Stimulated activated CD8-positive, alpha-beta memory T cell treated with anti-CD3 and anti-CD28 coated beads, Interleukin-15, amount 100 ng/mL, for 24 hours (primary cell): ENCODE data around the gene RPTOR.

Experiments used
- DNase-seq: peaks from one replicate; pipeline ENCODE4 v3.0.0-alpha.2; 2020; ENCODE audit warnings: low read depth

RPTOR gene

DNA sequence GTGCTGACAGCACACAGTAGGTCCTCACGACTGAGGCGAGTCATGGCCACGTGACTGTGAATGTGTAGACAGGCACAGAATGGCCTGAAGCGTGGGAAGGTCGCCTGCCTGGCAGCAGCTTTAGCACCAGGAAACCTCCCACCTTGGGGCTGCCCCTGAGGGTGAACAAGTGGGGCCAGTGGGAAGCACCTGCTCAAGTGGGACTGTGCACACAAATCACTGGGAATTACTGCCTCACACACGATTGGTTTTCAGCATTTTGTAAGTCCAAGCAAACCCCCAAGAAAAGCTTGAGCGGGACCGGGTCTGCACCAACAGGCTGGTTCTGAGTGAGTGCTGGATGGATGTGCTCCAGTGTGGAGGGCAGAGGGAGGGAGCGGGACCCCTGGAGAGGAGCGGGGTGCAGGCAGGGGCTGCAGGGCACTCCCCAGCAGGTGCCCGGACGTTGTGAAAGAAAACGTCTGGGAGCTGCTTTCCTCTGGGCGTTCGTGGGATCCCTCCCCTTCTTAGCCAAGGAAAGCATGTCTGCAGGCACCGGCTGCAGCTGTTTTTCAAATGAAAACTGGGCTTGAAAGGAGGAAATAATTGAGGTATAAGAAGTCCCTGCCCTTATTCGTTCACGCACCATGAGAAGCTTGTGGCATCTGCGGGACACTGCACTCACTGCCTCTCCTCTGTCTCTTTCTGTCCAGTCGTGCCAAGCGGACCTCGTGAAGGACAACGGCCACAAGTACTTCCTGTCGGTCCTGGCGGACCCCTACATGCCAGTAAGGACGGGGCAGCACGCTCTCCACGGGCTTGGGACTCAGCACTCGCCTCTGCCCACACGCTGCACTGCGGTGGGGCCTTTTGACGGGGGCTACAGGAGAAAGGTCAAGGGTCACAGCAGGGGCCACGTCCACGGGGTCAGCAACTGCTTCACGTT lies 335.3 kb downstream of the RPTOR start:
- DNase-seq, result no peak

DNA sequence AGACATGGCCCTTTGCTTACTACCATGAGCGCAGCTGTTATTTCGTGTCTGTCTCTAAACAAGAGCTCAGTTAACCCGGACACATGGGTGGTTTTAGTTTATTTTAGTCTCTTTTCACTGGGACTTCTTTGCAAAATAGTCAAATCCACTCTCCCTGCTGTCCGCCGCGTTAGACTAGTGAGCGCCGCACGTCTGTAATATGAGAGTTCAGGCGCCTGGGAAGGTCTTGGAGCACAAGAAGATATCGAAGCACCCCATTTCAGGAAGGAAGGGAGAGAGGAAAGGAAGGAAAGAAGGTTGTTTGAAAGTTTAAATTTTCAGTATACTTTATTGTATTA lies 336.0 kb downstream of the RPTOR start:
- DNase-seq, result no peak

DNA sequence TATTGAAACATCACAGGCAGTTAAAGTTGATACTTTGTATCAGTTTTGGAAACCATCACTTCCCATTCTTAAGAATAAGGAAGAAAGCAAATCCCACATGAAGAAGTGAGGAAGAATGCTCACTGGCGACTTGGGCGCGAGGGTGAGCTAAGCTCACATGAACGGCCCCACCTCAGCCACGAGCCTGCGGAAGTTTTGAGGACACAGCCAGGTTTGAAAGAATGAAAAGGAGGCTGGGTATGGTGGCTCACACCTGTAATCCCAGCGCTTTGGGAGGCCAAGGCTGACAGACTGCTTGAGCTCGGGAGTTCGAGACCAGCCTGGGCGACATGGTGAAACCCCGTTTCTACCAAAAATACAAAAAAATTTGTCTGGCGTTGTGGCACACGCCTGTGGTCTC lies 336.7 kb downstream of the RPTOR start:
- DNase-seq, result no peak

DNA sequence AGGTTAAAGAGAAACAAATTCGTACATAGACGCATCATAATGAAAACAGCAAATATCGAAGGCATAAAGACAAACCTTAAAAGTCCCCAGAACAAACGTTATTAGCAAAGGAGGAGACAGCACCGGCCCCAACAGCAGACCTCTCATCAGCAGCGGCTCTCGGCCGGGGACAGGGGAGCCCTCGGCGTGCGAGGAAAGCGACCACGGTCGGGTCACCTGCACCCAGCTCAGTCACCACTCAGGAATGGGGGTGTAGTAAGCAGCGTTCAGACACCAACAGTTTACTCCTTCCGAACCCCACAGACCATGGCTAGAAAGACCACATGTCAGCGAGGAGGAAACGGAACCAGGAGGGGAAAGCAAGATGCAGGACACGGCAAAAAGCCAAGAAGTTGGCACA lies 337.7 kb downstream of the RPTOR start:
- no peak for DNase-seq

DNA sequence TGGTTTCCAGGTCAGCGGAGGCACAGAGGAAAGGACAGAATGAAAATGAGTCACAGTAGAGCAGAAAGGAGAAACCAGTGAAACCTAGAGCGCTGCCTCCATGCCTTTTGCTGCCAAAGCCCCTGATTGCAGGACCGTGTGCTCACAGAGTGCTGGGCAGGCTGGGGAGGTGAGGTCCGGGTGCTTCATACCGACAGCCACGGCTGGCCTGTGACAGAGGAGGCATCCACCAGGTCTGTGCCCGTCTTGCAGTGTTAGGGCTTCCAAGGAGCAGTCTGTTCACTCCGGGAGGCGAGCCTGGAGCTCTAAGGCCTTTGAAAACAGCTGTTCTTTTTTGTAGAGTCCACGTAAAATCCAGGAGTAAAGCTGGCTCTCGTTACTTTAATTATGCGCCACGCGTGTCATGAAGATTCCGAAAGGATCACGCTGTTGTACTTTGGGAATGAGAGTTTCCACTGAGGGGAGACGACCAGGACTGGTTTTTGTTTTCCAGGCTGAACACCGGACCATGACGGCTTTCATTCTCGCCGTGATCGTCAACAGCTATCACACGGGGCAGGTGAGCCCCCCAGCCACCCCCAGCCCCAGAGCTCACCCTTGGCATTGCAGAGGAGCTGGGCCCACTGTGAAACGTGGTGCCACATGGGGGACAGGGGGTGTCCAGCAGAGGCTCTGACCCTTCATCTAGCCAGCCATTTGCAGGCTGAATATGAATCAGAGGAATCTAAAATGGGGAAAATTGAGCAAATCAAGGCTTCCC lies 338.5 kb downstream of the RPTOR start:
- DNase-seq, result no peak

DNA sequence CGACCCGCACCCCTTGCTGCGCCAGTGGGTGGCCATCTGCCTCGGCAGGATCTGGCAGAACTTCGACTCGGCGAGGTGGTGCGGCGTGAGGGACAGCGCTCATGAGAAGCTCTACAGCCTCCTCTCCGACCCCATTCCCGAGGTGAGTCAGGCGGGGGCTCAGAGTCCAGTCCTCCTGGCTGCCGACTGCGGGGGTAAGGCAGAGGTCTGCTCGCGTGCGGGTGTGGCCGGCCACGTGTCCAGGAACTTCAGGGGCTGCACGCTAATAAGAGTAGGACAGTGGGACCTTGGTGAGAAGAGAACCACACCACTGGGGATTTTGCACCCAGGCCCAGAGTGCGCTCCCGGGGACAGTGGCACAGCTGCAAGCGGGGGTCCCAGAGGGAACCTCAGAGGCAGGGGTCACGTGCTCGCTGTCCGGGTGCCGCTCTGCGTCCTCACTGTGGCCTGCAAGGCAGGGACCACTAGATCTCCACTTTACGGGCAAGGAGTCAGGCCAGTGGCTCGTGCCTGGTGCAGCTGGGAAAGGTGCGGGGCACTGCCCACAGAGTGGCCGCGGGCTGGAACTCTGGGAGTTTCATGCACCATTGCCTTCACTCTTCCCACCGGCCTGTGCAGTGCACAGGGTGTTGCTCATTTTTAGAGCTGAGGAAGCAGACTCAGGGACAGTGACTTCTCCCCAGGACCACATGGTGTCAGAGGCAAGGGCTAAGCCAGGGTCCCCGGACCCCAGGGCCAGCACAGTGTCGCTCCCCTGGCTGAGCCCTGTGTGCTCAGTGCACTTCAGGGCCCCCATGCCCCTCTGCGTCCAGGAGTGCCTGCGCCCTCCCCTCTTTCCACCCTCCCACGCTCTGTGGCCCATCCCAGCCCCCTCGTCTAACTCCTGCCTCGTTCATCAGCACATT lies 339.4 kb downstream of the RPTOR start:
- no peak for DNase-seq

GRCh38 chr17:80884811-80885210 lies 340.2 kb downstream of the RPTOR start:
- no peak for DNase-seq

DNA sequence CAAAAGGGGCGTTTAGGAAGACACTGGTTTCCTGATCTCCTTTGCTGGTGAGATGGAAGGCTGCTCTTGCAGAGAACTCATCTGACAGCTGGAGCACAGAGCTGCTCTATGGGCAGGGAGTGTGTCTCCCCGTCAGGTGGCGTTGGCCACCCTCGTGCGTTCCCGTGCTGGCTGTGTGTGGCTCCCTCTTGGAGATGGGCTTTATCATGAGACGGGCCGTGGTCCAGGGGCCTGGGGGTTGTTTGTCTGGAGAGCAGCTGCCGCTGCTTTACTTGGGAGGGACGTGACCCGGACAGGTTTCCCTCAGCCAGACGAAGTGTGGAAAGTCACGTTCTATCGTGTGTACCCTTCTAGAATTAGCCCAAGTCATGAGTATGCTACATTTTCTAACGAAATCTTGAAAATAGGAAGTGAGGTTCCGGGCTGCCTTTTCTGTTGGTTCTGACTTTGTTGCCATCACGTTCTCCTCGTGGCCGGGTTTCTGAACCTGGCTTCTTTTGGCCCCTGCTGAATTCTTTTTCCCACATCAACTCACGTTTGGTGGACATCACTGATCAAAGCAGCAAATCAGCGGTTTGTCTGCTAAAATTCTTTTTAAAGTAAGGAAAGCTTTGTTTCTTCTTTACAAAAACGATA lies 341.4 kb downstream of the RPTOR start:
- no peak for DNase-seq

DNA sequence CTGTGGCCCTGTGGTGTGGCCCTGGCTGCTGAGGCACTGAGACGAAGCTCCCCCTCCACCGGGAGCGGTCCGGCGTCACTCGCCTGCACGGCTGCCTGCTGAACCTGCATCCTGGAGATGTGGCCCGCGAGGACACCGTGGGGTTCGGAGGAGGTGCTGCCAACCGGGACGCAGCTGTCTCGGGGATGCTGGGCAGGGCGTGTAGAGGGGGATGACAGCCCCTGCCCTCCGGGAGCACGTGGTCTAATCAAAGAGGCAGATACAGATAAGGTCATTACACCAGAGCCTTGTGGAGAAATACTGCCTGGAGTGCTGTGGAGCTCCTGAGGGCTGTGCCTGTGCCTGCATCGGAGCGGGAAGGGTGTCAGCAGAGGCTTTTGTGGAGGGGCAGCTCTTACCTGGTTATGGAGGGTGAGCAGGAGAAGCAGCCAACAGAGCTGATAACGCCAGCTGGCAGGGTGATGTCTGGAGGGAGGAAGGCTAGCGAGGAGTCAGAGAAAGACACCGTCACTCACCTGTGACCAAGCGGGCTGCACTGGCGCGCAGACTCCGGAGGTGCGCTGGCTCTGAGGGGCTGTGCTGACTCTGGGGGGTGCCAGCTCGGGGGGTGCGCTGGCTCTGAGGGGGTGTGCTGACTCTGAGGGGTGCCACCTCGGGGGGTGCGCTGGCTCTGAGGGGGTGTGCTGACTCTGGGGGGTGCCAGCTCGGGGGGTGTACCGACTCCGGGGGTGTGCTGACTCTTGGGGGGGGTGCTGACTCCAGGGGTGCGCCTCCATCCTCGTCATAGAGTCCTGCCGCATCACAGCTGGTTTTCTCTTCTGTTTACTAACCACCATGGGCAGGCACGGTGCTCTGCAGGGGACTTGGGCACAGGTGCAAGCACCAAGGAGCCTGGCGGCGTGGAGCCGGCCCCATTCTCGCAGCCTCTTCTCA lies 342.3 kb downstream of the RPTOR start:
- no peak for DNase-seq

DNA sequence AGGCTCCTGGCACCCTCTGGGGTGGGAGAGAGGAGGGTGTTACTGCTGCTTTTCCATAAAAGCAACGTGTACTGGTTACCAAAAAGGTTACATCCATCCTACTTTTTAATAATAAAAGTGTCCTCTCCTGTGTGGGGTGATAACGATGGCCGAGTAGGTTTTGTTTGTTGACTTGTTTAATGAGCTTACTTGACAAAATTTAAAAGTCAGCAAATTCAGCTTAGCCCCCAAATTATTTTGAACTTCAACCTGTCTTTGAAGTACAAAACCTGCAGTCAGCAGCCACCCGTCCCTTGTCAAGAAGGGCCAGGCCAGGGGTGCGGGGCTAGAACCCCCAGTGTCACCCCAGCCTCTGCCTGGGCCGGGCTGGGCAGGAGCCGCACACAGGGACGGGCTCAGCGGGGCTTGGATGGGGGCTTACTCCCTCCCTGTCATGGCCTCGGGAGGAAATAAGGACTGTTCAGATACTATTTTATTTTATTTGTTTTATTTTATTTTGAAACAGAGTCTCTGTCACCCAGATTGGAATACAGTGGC lies 343.1 kb downstream of the RPTOR start:
- DNase-seq, result no peak

DNA sequence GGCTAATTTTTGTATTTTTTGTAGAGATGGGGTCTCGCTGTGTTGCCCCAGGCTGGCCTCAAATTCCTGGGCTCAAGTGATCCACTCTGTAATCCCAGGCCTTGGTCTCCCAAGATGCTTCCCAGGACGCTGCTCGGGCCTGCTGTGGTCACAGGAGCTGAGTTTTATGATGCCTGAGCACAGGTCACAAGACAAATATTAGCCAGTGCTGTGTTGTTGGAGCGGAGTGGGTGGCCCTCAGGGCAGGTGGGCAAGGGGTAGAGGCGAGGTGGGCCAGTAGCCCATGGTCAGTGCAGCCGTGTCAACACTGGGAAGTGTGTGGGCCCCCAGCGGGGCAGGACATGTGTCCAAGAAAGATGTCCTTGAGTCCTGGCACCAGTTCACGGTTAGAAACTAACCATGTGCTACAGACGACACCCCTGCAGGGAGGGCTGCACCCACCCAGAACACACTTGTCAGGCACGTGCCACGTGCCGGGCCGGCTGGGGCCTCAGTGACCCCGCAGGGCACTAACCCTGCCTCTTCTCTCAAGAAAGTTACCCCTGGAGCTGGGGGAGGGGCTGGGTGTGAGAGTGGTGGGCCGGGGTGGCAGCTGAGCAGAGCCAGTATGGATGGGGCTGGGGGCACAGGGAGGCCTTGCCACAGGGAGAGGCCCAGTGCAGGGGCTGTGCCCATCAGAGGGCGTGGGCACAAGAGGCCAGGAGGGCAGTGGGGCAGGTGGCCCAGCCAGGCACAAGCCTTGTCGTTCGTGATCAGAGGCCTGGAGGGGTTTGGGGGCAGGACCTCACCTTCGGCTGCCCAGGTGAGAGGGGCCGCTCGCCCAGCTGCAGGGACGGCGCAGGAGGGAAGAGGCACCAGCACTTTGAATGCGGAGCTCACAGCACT lies 343.9 kb downstream of the RPTOR start:
- DNase-seq, result no peak

DNA sequence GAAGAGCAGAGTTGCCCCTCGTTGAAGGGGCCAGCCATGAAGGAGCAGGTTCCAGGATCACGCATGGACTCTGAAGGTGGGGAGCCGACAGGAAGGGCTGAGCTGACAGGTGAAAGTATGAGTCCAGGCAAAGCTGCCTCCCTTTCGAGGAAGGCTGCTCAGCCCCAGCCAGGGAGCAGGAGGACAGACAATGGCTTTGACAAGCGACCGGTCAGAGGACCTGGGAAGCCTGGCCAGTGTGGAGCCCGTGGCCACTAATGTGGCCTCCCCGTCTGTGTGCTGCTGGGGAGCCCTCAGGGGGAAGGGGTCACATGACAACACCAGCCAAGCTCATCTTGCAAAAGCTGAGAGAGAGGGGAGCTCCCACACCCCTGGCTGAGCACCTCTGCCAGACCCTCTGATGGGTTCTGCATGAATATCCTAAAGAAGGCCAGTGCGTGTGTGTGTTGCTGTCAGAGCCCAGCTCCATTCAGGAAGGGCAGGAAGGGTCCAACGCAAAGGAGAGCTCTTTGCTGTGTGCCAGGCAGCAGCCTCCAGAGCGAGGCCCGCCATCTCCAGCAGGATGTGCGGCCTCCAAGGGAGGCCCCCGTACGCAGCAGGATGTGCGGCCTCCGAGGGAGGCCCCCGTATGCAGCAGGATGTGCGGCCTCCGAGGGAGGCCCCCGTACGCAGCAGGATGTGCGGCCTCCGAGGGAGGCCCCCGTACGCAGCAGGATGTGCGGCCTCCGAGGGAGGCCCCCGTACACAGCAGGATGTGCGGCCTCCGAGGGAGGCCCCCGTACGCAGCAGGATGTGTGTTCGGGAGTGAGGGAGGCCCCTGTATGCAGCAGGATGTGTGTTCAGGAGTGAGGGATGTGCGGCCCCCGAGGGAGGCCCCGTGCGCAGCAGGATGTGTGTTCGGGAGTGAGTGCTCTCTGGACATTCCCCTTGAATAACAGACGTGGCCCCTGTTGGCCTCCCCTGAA lies 344.9 kb downstream of the RPTOR start:
- no peak for DNase-seq

GRCh38 chr17:80890196-80890920 lies 345.7 kb downstream of the RPTOR start:
- no peak for DNase-seq

DNA sequence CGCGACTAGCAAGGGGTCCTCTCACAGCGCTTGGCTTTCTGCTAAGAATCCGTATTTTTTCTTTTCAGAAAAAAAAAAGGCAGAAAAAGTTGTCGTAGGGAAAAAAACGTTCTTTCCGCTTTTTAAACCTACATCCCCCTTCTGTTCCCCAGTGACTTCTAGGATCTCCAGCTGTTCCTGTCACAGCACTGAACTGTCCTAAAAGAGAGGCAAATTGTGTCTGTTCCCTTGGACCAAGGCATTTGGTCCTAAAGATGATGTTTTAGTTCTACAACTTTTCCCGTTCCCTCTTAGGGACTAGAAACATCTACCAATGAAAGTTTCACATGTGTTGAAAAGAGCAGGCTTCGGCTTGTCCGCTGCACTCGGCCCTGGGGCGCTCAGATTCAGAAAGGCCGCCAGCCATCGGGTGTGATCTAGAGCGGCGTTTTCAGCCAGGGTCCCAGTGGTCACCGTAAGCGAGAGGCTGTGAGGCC lies 346.3 kb downstream of the RPTOR start:
- no peak for DNase-seq

DNA sequence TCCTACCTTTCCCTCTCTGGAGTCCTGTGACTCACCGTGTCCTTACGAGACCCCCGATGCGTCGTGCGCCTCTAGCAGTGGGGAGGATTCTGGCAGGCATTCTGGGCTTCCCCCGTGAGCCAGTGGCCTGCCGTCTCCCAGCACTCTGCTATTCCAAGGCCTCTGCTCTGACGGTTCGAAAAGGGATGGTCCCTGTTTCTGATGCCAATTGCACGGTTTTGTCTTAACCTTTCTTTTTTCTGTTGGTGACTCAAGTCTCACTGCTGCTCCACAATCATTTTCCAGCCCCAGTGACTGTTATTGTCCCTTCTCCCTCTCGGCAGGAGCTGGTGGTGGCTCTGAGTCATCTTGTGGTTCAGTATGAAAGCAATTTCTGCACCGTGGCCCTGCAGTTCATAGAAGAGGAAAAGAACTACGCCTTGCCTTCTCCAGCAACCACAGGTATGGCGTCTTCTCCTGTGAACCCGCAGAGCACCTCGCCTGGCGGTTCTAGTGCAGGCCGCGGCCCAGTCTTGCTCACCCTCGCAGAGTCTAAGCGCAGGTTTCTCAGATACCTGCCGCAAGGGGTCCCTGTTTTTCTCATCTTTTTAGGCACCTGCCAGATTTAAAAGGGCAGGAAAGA lies 346.9 kb downstream of the RPTOR start:
- peak; percentile 41 for DNase-seq

DNA sequence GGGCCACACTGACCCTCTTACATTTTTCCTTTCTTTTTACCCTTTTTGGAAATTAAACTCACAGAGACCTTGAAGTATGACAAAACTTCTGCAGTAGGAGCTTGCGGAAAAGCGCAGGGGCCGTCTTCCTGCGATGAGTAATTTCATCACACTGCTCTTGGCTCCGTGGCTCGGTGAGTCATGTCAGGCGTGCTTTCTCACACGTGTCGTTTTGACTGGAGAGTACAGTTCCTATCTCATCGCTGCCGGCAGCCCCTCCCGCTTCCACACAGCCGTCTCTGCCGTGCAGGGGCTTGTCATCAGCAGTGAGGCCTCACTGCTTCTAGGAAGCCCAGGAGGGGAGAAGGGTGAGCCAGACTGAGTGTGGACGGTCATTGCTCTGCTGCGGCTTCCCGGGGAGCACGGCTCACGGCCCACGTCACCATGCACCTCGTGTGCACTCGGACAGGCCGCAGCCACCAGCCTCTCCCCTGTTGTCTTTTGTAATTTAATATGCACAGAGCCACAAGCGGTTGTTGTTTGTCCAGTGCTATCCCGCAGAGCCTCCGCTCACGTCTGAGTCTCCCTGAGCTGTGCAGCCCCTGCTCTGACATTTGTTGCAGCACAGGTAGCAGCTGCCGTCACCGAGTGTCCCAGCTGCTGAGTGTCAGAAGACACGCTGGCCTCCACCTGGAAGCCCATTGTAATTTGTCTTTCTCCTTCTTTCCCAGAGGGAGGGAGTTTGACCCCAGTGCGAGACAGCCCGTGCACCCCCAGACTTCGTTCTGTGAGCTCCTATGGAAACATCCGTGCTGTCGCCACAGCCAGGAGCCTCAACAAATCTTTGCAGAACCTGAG lies 347.6 kb downstream of the RPTOR start:
- DNase-seq, result peak; percentile 44
